ENCODE measurements around the gene SERPINB12.

The SERPINB12 gene

GRCh38 chr18:63551769-63552168 lies 9.6 kb downstream of the SERPINB12 start:
- no peak for DNase-seq

GRCh38 chr18:63552581-63552980 lies 10.4 kb downstream of the SERPINB12 start:
- DNase-seq = no peak

- no peak for DNase-seq
Observed at GRCh38 chr18:63553081-63553480, 10.9 kb downstream of the SERPINB12 start.

- no peak for DNase-seq
Observed at GRCh38 chr18:63559567-63560491, 17.7 kb downstream of the SERPINB12 start.

DNA sequence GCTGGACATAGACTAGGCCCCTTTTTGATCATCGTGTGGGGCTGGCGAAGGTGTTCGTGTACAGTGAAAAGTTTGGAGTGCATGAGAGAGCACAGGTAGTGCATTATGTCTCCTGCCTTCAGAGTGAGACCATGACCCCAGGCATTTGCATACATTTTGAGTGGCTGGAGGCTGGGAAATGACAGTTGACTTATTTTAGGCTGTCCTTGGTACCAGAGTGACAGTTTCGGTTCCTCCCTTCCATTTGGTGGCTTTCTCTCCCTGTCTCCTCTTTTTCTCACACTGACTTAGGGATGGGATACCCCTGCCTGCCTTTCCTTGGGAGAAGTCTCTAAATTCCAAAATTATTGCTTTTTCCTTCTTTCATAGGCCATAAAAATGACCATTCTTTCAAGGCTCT lies 20.1 kb downstream of the SERPINB12 start:
- no peak for DNase-seq

- DNase-seq = no peak
Observed at GRCh38 chr18:63564021-63564420, 21.9 kb downstream of the SERPINB12 start.

- no peak for DNase-seq
Observed at GRCh38 chr18:63564561-63564960, 22.4 kb downstream of the SERPINB12 start.

GRCh38 chr18:63567276-63567675 lies 25.1 kb downstream of the SERPINB12 start:
- no peak for DNase-seq

DNA sequence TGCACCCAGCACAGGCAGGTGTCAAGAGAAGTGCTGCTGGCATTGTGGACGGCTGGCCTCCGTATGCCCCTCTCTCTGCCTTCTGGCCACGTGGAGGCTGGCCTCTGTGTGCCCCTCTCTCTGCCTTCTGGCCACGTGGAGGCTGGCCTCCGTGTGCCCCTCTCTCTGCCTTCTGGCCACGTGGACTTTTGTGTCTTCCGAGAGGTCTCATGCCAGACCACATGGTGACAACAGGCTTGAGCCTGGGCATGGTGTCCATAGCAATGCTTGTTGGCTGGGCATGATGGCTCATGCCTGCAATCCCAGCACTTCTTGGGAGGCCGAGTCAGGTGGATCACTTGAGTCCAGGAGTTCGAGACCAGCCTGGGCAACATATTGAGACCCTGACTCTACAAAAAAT lies 25.7 kb downstream of the SERPINB12 start:
- DNase-seq = no peak

GRCh38 chr18:63570721-63571120 lies 28.6 kb downstream of the SERPINB12 start:
- no peak for DNase-seq

- DNase-seq = no peak
Observed at GRCh38 chr18:63575681-63576080, 33.5 kb downstream of the SERPINB12 start.

DNA sequence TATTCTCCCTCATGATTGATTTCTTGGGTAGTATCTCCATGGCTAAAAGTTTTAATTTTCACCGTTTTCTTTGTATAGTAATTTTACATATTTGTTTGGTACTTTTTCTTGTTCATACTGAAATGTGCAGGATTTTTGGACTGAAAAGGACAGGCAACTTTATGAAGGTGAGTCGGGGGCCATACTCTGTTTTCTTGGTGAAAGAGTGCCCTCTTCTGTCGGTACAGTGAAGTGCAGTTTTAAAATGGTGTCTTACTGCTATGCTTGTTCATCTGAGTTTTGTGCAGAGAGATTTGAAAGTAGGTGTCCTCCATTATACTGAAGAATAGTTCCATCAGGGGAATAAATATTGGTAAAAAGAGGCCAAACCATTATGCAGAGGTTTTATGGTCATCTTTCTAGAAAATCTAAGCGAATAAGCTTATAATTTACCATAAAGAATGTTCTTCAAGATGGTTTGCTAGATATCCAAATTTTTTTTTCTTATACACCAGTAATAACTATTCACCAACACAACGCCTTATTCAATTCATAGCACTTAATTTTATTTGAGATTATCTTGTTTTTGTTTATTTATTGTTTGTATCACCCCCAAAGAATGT lies 36.3 kb downstream of the SERPINB12 start:
- DNase-seq = peak; percentile 65

GRCh38 chr18:63579616-63580015 lies 37.4 kb downstream of the SERPINB12 start:
- no peak for DNase-seq

- DNase-seq = no peak
Observed at GRCh38 chr18:63585988-63586387, 43.8 kb downstream of the SERPINB12 start.

GRCh38 chr18:63586431-63586830 lies 44.3 kb downstream of the SERPINB12 start:
- DNase-seq = no peak

DNA sequence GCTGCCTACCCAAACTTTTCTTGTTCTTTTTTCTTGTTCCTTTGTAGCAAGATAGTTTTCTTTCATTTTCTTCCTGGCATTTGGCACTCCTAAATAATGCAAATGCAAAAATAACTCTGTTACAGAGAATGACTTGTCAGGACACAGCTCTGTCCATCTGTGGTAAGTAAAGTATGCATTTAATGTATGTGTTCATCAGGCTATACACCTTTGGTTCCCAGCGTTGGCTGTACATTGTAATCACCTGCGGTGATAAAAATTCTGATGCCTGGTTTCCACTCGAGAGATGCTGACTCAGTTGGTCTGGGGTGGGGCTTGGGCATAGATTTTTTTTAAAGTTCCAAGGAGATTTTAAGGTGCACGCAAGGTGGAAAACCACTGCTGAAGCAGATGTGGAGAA lies 44.8 kb downstream of the SERPINB12 start, which contains the start of gene SERPINB13:
Gene SERPINB13 (plus strand): TSS at position 378 of the 400 bp plus-strand sequence. CDS start 1,325 bp downstream, outside the sequence.
- DNase-seq = no peak

- DNase-seq = no peak
Observed at GRCh38 chr18:63588909-63589308, 46.7 kb downstream of the SERPINB12 start.

- DNase-seq = no peak
Observed at GRCh38 chr18:63590373-63590772, 48.2 kb downstream of the SERPINB12 start.

DNA sequence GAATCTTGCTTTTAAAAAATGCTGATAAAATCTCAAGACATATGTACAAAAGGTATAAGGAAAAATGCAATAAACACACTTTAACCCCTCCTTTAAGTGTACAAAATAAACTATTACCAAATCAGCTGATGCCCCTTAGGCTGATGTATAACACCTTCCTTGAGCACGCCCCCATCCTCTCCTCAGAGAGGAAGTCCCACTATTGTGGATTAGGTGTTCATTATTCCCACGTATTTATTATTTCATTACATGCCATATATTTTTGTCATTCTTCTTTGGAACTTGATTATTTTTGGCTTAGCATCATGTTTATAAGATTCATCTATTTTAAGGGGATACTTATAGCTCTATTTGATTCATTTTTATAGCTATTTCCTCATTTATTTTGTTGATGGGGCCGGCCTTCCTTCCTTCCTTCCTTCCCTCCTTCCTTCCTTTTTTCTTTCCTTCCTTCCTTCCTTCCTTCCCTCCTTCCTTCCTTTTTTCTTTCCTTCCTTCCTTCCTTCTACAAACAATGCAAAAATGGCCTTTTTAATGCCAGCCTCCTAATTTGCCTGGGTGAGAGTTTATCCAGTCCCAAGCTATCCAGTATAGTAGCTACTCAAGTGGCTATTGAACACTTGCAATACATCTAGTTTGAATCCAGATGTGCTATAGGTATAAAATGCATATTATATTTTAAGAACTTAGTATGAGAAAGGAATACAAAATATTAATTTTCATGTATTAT lies 49.0 kb downstream of the SERPINB12 start:
- no peak for DNase-seq

- no peak for DNase-seq
Observed at GRCh38 chr18:63591725-63592124, 49.6 kb downstream of the SERPINB12 start.

- no peak for DNase-seq
Observed at GRCh38 chr18:63592471-63592870, 50.3 kb downstream of the SERPINB12 start.

- DNase-seq = no peak
Observed at GRCh38 chr18:63596964-63597363, 54.8 kb downstream of the SERPINB12 start.

DNA sequence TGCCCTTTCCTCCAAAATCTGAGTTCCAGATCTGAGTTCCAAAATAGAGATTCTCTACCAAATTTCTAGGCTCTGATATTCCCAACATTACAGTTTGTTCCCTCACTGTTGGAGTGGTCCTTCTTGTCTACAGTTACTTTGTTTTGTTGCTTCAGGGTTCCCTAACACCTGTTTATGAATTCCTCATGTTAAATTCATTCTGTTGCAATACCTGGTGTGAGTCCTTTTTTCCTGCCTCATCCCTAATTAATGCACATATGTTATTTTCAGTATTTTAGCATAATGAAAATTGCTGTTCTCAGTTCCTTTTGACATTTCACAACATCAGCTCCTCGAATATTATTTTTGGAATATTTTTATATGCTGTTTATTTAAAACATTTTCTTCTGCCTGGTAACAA lies 61.2 kb downstream of the SERPINB12 start:
- no peak for DNase-seq

DNA sequence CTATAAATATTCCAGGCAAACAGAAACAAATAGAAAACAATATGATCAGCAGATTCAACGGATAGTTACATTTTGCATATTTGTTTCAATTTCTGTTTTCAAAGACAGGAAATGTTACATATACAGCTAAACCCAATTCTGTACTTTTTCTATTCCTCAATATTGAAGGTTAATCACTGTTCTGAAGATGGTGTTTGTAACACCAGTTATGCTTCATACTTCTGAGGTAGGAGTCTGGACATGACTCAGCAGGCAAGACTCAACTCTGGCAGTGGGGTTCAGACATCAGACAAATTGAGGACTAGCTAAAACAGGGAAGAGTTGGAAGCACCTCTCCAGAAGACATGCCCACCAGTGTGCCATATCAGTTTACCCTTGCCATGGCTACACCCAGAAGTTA lies 61.6 kb downstream of the SERPINB12 start:
- no peak for DNase-seq

All from NCI-H1105 treated with DMSO at 0.1 percent for 48 hours (cell line).